ENCODE data around the gene KATNB1. TPM values are rescaled to one million over a fixed set of nuclear protein-coding genes. Genes with fewer than 3 reads are reported as not detected.

The KATNB1 gene
- total and polyA plus RNA-seq, 8 donors: 11.7 to 20.1 (median 14.6) TPM

DNA sequence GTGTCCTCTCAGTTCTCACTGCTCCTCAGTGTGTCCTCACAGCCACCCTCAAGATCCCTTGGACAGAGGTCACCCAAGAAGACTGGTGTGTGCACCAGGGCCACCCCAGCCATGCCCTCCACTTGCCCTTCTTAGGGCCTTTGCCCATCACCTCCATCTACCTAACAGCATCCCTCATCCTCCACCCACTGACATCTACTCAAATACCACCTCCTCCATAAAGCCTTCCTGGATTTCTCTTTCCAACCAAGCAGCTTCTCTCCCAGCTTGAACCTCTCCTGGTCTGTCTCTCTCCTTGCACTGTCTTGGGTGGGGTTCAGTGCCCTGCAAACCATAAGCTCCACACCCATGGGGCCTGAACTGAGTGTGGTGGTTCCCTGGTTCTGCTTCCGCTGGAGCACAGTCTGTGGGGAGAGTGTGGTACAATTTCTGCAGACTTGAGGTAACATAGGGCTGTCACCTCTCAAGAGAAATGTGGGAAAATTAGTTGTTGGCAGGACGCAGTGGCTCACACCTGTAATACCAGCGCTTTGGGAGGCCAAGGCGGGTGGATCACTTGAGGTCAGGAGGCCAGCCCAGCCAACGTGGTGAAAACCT is 14.4 kb downstream of the KATNB1 start:
- no peaks in the 10 kb centered on the region for H3K27me3 ChIP-seq
- TF ChIP-seq, protein P1, sequence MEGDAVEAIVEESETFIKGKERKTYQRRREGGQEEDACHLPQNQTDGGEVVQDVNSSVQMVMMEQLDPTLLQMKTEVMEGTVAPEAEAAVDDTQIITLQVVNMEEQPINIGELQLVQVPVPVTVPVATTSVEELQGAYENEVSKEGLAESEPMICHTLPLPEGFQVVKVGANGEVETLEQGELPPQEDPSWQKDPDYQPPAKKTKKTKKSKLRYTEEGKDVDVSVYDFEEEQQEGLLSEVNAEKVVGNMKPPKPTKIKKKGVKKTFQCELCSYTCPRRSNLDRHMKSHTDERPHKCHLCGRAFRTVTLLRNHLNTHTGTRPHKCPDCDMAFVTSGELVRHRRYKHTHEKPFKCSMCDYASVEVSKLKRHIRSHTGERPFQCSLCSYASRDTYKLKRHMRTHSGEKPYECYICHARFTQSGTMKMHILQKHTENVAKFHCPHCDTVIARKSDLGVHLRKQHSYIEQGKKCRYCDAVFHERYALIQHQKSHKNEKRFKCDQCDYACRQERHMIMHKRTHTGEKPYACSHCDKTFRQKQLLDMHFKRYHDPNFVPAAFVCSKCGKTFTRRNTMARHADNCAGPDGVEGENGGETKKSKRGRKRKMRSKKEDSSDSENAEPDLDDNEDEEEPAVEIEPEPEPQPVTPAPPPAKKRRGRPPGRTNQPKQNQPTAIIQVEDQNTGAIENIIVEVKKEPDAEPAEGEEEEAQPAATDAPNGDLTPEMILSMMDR (IDR thresholded peaks at IDR 0.05): no peak
- H3K9me3 ChIP-seq: no peaks in the 10 kb centered on the region
- no peak overlapping the region for H3K4me3 ChIP-seq
- no peak overlapping the region for H3K27ac ChIP-seq
- intact Hi-C loops (cut with DNase I): no loop called here
- DNase-seq (no peak), ATAC-seq (no peak)
- peaks cover 0 to 60% of the 10 kb centered on the region in 2 donors for H3K36me3 ChIP-seq
- no peaks in the 10 kb centered on the region for H3K4me1 ChIP-seq

DNA sequence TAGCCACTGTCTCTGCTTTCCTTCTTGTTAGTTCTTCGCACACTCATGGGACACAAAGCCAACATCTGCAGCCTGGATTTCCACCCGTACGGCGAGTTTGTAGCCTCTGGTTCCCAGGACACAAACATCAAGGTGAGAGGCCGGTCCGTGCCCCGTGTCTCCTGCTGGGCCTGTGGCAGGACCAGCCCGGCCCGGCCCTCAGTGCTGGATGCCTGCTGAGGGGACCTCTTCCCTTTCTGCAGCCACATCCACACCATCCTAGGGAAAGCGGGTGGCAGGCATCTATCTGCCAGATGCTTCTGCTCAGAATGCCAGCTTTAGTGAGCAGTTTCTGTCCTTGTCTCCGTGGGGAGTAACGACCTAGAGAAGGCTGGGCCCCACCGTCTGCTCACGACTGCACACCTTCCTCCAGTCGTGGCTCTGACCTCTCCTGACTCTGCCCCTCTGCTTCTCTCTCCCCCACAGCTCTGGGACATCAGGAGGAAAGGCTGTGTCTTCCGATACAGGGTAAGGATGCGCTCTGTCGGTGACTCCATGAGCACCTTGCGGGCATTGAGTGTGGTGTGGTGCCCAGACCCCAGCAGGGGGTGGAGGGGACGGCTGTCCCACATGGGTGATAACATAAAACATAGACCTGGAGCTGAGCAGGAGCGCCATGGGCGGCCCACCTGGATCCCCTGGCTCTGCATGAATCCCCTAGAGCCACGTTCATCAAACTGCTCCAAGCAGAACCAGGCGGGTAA is 15.4 kb downstream of the KATNB1 start:
- H3K4me1 ChIP-seq: no peaks in the 10 kb centered on the region
- DNase-seq (peak in 1 of 4 donors; percentile 65), ATAC-seq (no peak)
- peaks cover 0 to 70% of the 10 kb centered on the region in 2 donors for H3K36me3 ChIP-seq
- no peak overlapping the region for H3K4me3 ChIP-seq
- no peaks in the 10 kb centered on the region for H3K27me3 ChIP-seq
- no peaks in the 10 kb centered on the region for H3K9me3 ChIP-seq
- intact Hi-C loops (cut with DNase I): no loop called here
- H3K27ac ChIP-seq: no peak overlapping the region
- TF ChIP-seq, protein P1 (IDR thresholded peaks at IDR 0.05): no peak

DNA sequence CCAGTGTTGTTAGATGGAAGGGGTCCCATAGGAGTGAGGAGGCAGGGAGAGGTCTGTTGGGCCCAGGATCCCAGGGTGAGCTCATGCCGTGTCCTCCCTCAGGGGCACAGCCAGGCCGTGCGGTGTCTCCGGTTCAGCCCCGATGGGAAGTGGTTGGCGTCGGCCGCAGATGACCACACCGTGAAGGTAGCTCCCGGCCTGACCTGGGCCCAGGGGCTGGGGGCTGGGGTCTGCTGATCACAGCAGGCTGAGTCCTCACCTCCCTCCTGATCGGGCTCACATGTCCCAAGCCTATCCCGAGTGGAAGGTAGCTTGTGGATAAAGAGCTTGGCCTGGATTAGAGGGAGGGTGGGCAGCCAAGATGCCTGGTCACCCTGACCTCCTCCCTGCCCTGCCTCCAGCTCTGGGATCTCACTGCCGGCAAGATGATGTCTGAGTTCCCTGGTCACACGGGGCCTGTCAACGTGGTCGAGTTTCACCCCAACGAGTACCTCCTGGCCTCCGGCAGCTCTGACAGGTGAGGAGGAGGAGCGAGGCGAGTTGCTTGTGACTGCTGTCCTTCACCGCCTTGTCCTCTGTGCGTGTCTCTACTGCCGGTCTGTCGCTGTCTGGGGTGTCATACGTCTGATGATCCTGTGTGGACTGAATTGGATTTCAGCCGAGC is 16.1 kb downstream of the KATNB1 start:
- intact Hi-C loops (cut with DNase I): no loop called here
- DNase-seq (peak in 1 of 4 donors; percentile 76), ATAC-seq (no peak)

DNA sequence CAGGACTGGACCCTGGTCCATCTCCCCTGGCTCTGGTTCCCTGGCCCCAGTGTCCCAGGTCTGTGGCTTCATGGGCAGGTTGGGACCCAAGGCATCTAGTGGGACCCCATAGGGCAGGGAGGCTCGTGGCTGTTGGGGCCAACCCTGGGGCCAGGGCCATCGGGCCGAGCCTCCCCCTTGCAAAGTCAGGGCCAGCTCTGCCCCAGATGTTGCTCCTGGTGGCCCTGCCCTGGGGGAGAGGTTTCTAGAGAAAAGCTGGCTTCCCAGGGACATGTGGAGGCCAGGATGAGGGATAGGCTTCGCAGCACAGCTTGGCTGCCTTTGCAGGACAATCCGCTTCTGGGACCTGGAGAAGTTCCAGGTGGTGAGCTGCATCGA is 16.6 kb downstream of the KATNB1 start:
- Histone ChIP-seq H3K4me3 (no peak overlapping the region), H3K36me3 (peaks cover 0 to 77% of the 10 kb centered on the region in 2 donors), H3K27ac (no peak overlapping the region), H3K27me3 (no peaks in the 10 kb centered on the region), H3K4me1 (peaks cover 0 to 4% of the 10 kb centered on the region in 2 donors), H3K9me3 (no peaks in the 10 kb centered on the region)
- TF ChIP-seq, protein P1 (IDR thresholded peaks at IDR 0.05): no peak
- no peak for ATAC-seq
- intact Hi-C loops (cut with DNase I): no loop called here
- peak in 1 of 4 donors; percentile 54 for DNase-seq

More for the DNA sequence above, 16.1 kb downstream of the KATNB1 start:
- TF ChIP-seq, protein P1 (IDR thresholded peaks at IDR 0.05): no peak
- no peaks in the 10 kb centered on the region for H3K9me3 ChIP-seq
- no peaks in the 10 kb centered on the region for H3K4me1 ChIP-seq
- no peak overlapping the region for H3K4me3 ChIP-seq
- peaks cover 0 to 76% of the 10 kb centered on the region in 2 donors for H3K36me3 ChIP-seq
- H3K27me3 ChIP-seq: no peaks in the 10 kb centered on the region
- H3K27ac ChIP-seq: no peak overlapping the region
